NB4 (cell line): ENCODE data around the gene GNB2.

Source experiments
- MYC ChIP-seq: IDR thresholded peaks from 2 replicates; pipeline ENCODE4 v1.6.1; 2011; ENCODE audit warnings: low read depth, low read length
- POLR2A ChIP-seq: IDR thresholded peaks from 2 replicates; pipeline ENCODE4 v1.6.1; 2011; ENCODE audit warnings: mild to moderate bottlenecking; ENCODE audit not compliant: insufficient read length; ENCODE audit errors: extremely low read depth
- TF ChIP-seq, protein P1 (sequence below): IDR thresholded peaks from one replicate; pipeline ENCODE4 v1.5.1; 2012; ENCODE audit warnings: low read depth, low read length
- TF ChIP-seq, protein P2 (sequence below): IDR thresholded peaks from 2 replicates; pipeline ENCODE4 v1.6.1; 2011; ENCODE audit warnings: low read depth, low read length

DNA sequence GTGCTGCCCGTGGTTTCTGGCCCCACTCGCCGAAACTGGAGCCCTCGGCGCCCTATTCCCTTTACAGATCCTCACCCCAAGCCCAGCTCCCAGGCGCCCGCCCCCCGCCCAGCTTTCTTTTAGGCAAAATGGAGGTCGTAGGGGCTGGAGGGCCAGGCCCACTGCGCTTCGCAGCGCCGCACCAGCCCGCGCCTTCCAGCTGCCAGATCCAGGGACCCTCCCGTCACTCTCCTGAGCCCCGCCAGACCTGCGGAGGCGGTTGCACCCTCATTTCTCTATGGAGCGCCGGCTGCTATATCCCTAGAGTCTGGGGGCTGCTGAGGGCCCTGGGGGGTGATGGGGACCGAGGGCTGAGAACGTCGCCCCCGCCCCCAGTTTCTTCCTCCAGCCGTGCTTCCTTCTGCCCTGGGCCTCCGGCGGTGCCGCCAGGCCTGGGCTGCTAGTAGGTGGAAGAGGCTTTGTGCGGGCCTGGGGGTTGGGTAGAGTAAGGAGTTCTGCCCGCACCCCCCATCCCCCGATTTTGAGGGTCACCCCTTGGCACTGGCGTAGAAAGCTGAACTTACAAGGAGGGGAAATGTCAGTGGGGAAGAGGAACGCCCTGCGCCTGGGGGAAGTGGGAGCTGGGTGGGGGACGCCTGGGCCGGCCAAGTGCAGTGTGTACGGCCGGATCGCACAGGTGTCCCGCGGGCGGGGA is 1.0 kb downstream of the GNB2 start:
- TF ChIP-seq, protein P1, sequence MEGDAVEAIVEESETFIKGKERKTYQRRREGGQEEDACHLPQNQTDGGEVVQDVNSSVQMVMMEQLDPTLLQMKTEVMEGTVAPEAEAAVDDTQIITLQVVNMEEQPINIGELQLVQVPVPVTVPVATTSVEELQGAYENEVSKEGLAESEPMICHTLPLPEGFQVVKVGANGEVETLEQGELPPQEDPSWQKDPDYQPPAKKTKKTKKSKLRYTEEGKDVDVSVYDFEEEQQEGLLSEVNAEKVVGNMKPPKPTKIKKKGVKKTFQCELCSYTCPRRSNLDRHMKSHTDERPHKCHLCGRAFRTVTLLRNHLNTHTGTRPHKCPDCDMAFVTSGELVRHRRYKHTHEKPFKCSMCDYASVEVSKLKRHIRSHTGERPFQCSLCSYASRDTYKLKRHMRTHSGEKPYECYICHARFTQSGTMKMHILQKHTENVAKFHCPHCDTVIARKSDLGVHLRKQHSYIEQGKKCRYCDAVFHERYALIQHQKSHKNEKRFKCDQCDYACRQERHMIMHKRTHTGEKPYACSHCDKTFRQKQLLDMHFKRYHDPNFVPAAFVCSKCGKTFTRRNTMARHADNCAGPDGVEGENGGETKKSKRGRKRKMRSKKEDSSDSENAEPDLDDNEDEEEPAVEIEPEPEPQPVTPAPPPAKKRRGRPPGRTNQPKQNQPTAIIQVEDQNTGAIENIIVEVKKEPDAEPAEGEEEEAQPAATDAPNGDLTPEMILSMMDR: no peak
- TF ChIP-seq, protein P2, sequence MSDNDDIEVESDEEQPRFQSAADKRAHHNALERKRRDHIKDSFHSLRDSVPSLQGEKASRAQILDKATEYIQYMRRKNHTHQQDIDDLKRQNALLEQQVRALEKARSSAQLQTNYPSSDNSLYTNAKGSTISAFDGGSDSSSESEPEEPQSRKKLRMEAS: no peak
- TF ChIP-seq POLR2A (no peak), MYC (no peak)
